ENCODE results near the gene NCK2.

Gene NCK2

DNA sequence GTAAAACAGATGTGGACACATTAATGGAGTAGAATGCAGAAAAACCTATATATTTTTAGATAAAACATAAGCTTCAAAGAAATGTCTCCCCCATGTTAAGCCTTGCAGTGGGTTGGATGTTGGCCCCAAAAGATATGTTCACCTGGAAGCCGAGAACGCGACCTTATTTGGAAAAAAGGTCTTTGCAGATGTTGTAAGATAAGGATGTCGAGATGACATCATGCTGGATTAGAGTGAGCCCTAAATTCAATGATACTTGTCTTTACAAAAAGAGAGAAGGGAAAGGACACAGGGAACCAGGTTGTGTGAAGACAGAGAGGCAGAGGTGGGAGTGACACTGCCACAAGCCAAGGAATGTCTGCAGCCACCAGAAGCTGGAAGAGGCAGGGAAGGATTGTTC is 3.1 kb upstream of the NCK2 start:
- DNase-seq (ENCODE audit: extremely low read depth, low read depth), result no peak
- TF ChIP-seq, protein P1, sequence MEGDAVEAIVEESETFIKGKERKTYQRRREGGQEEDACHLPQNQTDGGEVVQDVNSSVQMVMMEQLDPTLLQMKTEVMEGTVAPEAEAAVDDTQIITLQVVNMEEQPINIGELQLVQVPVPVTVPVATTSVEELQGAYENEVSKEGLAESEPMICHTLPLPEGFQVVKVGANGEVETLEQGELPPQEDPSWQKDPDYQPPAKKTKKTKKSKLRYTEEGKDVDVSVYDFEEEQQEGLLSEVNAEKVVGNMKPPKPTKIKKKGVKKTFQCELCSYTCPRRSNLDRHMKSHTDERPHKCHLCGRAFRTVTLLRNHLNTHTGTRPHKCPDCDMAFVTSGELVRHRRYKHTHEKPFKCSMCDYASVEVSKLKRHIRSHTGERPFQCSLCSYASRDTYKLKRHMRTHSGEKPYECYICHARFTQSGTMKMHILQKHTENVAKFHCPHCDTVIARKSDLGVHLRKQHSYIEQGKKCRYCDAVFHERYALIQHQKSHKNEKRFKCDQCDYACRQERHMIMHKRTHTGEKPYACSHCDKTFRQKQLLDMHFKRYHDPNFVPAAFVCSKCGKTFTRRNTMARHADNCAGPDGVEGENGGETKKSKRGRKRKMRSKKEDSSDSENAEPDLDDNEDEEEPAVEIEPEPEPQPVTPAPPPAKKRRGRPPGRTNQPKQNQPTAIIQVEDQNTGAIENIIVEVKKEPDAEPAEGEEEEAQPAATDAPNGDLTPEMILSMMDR (IDR thresholded peaks at IDR 0.05; ENCODE audit: low read depth, low read length), result no peak

DNA sequence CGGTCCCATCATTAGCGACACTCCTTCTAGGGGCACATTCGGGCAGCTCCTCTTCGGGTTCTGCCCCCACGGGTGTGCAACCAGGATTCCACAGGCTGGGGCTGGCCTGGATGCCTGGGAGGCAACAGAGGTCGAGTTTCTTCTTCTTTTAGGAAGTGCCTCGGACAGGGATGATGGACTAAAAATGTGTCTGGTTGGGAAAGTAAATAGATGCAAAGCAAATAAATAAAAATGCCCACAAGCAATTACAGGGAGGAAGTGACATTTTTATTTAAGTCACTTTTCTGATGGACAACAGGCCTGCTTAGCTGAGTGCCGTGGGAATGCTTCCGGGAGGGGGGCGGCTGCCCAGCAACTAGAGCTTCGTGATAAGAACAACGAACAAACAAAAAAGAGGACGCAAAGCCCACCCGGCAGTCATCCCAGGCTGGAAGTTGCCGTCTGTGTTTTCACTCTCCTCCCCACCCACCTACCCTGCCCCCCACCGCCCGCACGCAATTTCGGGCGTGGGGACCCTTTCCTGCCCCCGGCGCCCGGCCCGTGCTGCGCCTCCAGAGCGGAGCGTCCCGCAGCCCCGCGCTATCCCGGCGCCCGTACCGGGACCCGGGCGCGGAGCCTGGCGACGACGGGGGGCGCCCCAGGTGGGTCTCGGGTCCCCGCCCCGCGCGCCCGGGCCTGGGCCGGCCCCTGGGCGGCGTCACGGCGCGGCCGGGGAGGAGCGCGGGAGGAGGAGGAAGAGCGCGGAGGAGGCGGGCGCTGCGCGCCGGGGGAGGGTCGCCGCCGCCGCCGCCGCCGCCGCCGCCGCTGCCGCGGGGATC is 412 bp upstream of the NCK2 start:
- no peak for DNase-seq (ENCODE audit: extremely low read depth, low read depth)
- TF ChIP-seq, protein P1 (IDR thresholded peaks at IDR 0.05; ENCODE audit: low read depth, low read length), result no peak

- TF ChIP-seq, protein P1 (IDR thresholded peaks at IDR 0.05; ENCODE audit: low read depth, low read length), result no peak
- DNase-seq (ENCODE audit: extremely low read depth, low read depth), result no peak
Observed at GRCh38 chr2:105746177-105747080, 1.7 kb downstream of the NCK2 start.

DNA sequence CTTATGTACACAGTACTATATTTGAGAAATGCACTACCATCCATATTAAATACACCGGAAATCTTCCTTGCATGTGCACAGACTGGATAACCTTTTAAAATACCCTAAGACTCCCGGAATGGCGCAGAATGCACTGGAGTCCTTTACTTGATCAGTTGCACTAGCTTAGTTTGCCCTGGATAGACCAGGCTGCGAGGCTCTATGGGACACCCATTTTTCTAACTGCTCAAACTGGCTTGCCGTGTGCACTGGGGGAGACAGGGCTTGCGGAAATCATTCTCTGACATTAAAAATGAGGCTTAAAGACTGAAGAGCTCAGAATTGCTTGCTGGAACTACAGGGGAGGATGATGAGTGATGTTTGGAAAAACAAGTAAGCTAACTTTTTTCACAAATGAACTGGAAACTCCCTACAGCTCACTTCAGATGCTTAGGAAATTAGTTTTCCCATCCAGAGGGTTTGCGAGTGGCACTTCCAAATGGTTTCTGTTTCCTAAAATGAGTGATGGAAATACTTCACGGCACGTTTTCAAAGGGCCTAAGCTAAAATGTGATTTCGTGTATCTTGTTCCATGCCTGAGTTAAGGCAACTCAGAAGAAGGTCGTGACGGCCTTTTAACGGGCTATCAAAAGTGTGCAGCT is 2.7 kb downstream of the NCK2 start:
- DNase-seq (ENCODE audit: extremely low read depth, low read depth), result no peak
- TF ChIP-seq, protein P1 (IDR thresholded peaks at IDR 0.05; ENCODE audit: low read depth, low read length), result no peak

GRCh38 chr2:105747991-105748390 is 3.3 kb downstream of the NCK2 start:
- TF ChIP-seq, protein P1 (IDR thresholded peaks at IDR 0.05; ENCODE audit: low read depth, low read length), result no peak
- no peak for DNase-seq (ENCODE audit: extremely low read depth, low read depth)

DNA sequence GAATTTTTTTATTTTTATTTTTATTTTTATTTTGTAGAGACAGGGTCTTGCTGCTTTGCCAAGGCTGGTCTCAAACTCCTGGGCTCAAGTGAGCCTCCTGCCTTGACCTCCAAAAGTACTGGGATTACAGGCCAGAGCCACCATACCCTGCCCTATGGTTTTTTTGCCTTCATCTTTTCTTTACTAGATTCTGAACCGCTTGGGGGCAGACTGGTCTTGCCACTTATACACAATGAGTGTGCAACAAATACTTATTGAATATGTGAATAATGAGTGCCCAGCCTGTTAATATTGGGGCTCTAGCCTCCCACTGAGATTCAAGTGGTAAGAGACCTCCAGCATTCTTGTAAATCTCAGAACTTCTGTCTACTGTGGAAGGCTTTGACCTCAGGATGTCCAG is 3.9 kb downstream of the NCK2 start:
- TF ChIP-seq, protein P1 (IDR thresholded peaks at IDR 0.05; ENCODE audit: low read depth, low read length), result no peak
- DNase-seq (ENCODE audit: extremely low read depth, low read depth), result no peak

All from AG09319 (cell line).